ENCODE results near the gene HMCN1. TPM values are rescaled to one million over a fixed set of nuclear protein-coding genes. Genes with fewer than 3 reads are reported as not detected.

The HMCN1 gene
- total and polyA plus RNA-seq, 4 donors = 1.5 to 6.8 (median 3.5) TPM

DNA sequence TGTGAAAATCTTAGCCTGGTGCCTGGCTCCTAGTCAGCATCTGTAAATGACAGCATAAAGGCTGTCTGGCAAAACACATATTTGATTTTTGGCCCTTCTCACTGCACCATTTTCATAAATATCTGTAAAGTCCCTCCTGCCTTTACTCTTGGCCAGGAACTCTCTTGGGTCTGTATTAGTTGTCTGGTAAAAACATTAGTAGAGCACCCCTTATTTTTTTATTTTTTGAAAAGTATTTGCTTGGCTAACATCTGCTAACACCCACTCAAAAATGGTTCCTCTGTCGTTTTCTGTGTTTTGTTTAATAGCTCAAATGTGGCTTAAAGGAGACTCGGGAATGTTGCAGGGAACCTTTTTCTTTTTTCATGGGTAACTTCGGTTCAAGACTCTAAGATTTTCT lies 293.4 kb downstream of the HMCN1 start:
- Histone ChIP-seq H3K27me3 (ENCODE audit: control insufficient read depth in 4 of 4, insufficient read depth in 4 of 4, low read length in 3 of 4) (no peaks in the 10 kb centered on the region), H3K9ac (ENCODE audit: low read depth in 1 of 2, low read length in 2 of 2) (no peak overlapping the region), H3K36me3 (ENCODE audit: control insufficient read depth in 4 of 4, insufficient read depth in 3 of 4, low read depth in 1 of 4, low read length in 3 of 4) (peaks cover 0 to 2% (median 0%) of the 10 kb centered on the region in 4 donors), H3K27ac (ENCODE audit: low read depth in 1 of 2, low read length in 2 of 2) (no peak overlapping the region), H3K4me1 (ENCODE audit: control insufficient read depth in 4 of 4, insufficient read depth in 4 of 4, low read length in 3 of 4) (no peaks in the 10 kb centered on the region), H3K4me3 (ENCODE audit: low read depth in 1 of 3, low read length in 3 of 3) (no peak overlapping the region), H3K9me3 (ENCODE audit: control insufficient read depth in 4 of 4, low read length in 3 of 4) (no peaks in the 10 kb centered on the region)
- WGBS = 38% methylated on average over 3 of the region's 3 CpGs
- TF ChIP-seq NR2F2 (IDR thresholded peaks at IDR 0.05) (no peak), ZBTB33 (IDR thresholded peaks at IDR 0.05) (no peak), MAX (IDR thresholded peaks at IDR 0.05) (no peak), RAD21 (IDR thresholded peaks at IDR 0.05) (no peak), RXRA (IDR thresholded peaks at IDR 0.05) (no peak), CTCF (IDR thresholded peaks at IDR 0.05; ENCODE audit: low read depth, low read length, missing input control) (no peak), EGR1 (IDR thresholded peaks at IDR 0.05; ENCODE audit: low read depth in 2 of 2) (no peak), HNF4A (conservative IDR thresholded peaks at IDR 0.05) (no peak), TAF1 (conservative IDR thresholded peaks at IDR 0.05) (no peak), SP1 (IDR thresholded peaks at IDR 0.05) (no peak), HNF4G (IDR thresholded peaks at IDR 0.05) (no peak), YY1 (IDR thresholded peaks at IDR 0.05) (no peak), GABPA (IDR thresholded peaks at IDR 0.05 in 1 of 2, conservative IDR thresholded peaks at IDR 0.05 in 1 of 2) (no peak), FOXA1 (IDR thresholded peaks at IDR 0.05) (no peak), FOXA2 (IDR thresholded peaks at IDR 0.05) (no peak)
- TF ChIP-seq, protein P1, sequence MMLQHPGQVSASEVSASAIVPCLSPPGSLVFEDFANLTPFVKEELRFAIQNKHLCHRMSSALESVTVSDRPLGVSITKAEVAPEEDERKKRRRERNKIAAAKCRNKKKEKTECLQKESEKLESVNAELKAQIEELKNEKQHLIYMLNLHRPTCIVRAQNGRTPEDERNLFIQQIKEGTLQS (IDR thresholded peaks at IDR 0.05) = no peak
- TF ChIP-seq, protein P2, sequence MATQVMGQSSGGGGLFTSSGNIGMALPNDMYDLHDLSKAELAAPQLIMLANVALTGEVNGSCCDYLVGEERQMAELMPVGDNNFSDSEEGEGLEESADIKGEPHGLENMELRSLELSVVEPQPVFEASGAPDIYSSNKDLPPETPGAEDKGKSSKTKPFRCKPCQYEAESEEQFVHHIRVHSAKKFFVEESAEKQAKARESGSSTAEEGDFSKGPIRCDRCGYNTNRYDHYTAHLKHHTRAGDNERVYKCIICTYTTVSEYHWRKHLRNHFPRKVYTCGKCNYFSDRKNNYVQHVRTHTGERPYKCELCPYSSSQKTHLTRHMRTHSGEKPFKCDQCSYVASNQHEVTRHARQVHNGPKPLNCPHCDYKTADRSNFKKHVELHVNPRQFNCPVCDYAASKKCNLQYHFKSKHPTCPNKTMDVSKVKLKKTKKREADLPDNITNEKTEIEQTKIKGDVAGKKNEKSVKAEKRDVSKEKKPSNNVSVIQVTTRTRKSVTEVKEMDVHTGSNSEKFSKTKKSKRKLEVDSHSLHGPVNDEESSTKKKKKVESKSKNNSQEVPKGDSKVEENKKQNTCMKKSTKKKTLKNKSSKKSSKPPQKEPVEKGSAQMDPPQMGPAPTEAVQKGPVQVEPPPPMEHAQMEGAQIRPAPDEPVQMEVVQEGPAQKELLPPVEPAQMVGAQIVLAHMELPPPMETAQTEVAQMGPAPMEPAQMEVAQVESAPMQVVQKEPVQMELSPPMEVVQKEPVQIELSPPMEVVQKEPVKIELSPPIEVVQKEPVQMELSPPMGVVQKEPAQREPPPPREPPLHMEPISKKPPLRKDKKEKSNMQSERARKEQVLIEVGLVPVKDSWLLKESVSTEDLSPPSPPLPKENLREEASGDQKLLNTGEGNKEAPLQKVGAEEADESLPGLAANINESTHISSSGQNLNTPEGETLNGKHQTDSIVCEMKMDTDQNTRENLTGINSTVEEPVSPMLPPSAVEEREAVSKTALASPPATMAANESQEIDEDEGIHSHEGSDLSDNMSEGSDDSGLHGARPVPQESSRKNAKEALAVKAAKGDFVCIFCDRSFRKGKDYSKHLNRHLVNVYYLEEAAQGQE (IDR thresholded peaks at IDR 0.05) = no peak
- no peak for DNase-seq (ENCODE audit: low spot score)

- no peak for DNase-seq (ENCODE audit: low spot score)
- Histone ChIP-seq H3K4me1 (ENCODE audit: control insufficient read depth in 4 of 4, insufficient read depth in 4 of 4, low read length in 3 of 4) (no peaks in the 10 kb centered on the region), H3K4me3 (ENCODE audit: low read depth in 1 of 3, low read length in 3 of 3) (no peak overlapping the region), H3K9me3 (ENCODE audit: control insufficient read depth in 4 of 4, low read length in 3 of 4) (no peaks in the 10 kb centered on the region), H3K27me3 (ENCODE audit: control insufficient read depth in 4 of 4, insufficient read depth in 4 of 4, low read length in 3 of 4) (no peaks in the 10 kb centered on the region), H3K27ac (ENCODE audit: low read depth in 1 of 2, low read length in 2 of 2) (no peak overlapping the region), H3K9ac (ENCODE audit: low read depth in 1 of 2, low read length in 2 of 2) (no peak overlapping the region), H3K36me3 (ENCODE audit: control insufficient read depth in 4 of 4, insufficient read depth in 3 of 4, low read depth in 1 of 4, low read length in 3 of 4) (no peaks in the 10 kb centered on the region)
- TF ChIP-seq YY1 (IDR thresholded peaks at IDR 0.05) = no peak
These were observed 296.3 kb downstream of the HMCN1 start for GRCh38 chr1:186030453-186030852.

Data from liver (tissue), 9 donors.